ENCODE data around the gene GSTK1.
"Not testable (repeated sequence)": the region's sequence is repeated elsewhere in the genome, so short reads cannot be mapped to it uniquely, and the experiment has no call there.

Gene GSTK1

DNA sequence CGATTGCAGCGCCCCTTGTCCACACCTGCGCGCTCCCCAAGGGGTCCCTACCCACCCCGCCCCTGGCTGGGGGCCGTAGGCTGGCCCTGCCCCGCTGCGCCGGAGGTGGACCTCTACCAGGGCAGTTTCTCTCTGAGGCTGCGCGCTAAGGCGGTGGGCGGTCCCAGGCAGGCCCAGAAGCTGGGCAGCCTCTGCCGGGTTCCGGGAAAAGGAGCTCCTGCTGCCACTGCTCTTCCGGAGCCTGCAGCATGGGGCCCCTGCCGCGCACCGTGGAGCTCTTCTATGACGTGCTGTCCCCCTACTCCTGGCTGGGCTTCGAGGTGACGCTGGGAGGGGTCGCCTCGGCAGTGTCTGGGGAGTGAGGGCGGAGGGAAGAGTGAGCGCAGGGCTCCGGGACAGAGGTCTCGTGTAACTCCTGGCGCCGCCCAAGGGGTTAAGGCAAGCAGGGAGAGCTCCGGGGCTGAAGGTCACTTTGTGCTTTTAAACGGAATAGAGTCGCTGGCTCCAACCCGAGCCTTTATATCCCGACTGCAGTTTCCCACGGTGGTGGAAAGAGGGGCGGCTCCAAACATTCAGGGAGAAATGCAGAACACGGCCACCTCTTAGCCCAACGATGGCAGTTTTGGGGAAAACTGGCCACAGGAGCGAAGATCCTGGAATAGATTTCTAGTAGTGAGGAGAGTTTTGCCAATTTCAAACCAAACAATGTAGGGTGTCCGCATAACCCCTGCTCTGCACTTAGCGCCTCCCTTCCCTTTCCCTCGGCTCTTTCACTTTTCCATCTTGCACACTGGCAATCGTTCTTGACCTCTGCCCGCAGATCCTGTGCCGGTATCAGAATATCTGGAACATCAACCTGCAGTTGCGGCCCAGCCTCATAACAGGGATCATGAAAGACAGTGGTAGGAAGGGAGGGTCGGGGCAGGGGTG lies at the start of gene GSTK1:
TSS of gene GSTK1 (plus strand) at position 176 of the 930 bp plus-strand sequence. CDS start at position 249, 73 bp downstream.
- peak; percentile 65 to 77 for DNase-seq (ENCODE audit: low read depth in 2 of 2)

DNA sequence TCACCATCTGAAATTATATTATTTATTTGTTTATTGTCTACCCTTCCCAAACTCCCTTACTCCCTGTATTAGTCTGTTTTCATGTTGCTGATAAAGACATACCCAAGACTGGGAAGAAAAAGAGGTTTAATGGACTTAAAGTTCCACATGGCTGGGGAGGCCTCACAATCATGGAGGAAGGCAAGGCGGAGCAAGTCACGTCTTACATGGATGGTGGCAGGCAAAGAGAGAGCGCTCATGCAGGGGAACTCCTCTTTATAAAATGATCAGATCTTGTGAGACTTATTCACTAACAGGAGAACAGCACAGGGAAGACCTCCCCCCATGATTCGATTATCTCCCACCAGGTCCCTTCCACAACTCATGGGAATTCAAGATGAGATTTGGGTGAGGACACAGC lies 49.8 kb upstream of the GSTK1 start:
- DNase-seq (ENCODE audit: low read depth in 2 of 2) = not testable (repeated sequence)

DNA sequence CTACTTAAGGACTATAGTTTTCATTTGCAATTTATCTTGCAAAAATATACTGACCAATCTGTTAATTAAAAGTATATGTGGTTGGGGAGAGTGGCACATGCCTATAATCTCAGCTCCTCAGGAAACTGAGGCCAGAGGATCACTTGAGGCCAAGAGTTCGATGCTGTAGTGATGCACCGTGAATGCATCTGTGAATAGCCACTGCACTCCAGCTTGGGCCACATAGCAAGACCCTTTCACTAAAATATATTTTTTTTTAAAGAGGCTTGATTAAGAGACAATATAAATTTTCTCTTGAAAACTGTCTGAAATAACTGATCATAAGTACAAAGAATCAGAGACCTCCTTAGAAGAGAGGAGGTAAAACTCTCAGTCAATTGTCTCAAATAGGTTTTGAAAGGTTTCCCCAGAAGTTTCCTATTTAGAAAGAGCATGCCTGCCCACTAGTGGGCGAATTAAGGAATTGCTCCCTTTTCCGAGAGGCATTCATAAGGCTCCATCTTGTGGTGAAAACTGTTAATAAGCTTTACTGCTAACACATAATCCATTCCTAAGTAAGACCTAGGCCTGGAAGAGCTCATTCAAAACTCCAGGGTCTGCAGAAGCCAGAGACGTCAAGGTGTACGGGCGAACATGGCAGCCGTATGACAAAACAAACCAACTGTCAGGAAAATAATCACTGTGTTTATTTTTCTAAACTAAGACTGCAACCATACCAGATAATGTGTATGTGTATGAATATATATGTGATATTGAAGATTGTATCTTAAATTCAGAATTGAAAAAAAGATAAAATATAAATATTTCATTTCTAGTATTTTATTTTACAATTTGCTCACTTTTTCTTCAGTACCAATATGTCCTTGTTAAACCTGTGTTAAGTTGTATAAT lies 48.2 kb upstream of the GSTK1 start:
- peak; percentile 15 to 32 for DNase-seq (ENCODE audit: low read depth in 2 of 2)

DNA sequence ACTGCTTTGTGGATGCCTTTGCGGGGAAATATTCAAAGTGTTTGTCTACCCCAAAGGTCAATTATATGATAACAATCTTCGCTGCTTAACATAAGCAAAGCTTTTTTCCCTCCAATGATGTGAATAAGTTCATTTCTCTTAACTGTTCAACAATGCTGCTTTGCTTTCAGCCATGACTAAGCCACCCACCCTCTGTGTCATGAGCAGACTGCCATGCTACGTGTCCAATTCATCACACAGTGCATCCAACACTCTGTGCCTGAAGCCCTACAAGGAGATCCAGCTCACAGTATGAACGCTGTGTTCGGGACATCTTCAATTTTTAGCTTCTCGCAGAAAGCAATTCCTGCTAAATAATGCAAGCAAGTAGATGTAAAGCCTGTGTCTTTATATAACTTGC lies 47.1 kb upstream of the GSTK1 start:
- no peak for DNase-seq (ENCODE audit: low read depth in 2 of 2)

DNA sequence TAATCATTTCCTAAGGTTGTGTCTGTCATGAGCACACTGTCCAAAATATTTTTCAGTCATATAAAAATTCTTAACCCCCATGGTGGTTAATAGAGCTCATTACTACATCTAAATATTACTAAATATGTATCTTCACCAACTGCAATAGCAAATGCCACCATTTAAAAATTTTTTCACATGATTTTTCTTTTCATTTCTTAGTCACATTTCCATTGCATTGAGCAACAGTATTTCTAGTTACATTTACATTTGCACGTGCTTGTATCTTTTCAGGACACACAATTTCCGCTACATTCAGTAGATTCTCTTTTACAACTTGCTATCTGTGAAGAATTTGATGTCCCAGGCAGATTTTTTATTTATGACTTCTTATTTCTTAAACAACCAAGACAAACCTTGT lies 46.6 kb upstream of the GSTK1 start:
- DNase-seq (ENCODE audit: low read depth in 2 of 2) = no peak

DNA sequence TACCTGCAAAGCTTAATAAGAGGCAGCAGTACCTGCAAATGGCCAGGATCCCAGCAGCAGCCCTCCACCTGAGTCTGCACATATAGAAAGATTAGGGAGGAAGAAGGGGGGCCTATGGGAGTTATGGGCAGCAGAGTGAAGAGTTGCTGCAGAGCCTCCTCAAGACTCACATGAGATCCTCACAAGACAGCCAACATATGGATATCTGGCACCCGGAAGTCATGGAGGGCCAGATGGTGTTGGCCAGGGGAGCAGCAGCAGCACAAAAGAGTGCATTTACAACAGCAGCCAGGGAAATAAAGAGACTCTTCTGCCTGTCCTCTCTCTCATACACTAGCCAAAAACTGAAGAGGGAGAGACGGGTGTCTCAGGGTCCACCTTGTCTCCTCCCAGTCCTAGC lies 45.4 kb upstream of the GSTK1 start:
- no peak for DNase-seq (ENCODE audit: low read depth in 2 of 2)

DNA sequence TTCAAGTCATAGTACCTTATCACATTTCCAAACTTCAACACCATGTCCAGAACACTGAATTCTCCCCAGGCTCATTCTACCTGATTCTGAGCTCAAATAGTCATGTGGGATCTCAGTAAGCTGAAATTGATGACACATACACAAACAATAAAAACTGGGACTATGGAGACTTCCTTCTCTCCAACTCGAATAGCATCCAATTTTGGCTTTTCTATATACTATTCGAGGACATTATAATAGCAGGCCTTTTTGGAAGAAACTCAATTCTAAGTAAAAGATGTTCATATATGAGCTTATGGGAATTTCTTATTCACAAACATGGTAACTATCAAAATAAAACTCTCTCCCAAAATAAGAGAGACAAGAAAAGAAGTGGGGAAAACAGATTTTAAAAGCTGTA lies 42.0 kb upstream of the GSTK1 start:
- DNase-seq (ENCODE audit: low read depth in 2 of 2) = no peak

DNA sequence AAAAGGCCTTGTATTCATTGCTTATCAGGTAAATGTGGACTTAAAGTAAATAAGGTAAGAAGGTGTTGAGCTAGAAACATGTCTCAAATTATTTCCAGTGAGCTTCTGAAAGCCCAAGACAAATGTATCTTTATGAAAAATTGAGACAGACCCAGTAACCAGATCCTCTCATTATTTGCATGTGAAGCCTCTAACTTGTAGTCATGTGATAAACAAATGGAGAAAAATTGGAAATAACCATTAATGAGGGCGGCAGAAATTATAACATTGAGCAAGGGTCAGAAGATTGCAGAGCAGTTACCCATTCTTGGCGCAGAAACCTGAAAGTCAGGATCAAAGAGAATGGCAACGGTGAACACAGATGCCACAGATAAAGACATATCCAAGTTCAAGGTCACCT lies 41.5 kb upstream of the GSTK1 start, which contains the start of gene TAS2R40:
TSS of gene TAS2R40 (plus strand) at position 301 of the 400 bp plus-strand sequence. CDS start at position 343, 42 bp downstream.
- no peak for DNase-seq (ENCODE audit: low read depth in 2 of 2)

DNA sequence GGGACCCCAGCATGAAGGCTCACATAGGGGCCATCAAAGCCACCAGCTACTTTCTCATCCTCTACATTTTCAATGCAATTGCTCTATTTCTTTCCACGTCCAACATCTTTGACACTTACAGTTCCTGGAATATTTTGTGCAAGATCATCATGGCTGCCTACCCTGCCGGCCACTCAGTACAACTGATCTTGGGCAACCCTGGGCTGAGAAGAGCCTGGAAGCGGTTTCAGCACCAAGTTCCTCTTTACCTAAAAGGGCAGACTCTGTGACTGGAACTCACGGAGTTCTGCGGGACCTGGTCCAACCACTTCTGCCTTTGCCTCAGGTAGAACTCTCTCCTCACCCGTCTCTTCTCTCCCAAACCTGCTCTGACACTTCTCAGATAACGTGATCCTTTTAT lies 40.5 kb upstream of the GSTK1 start:
- no peak for DNase-seq (ENCODE audit: low read depth in 2 of 2)

DNA sequence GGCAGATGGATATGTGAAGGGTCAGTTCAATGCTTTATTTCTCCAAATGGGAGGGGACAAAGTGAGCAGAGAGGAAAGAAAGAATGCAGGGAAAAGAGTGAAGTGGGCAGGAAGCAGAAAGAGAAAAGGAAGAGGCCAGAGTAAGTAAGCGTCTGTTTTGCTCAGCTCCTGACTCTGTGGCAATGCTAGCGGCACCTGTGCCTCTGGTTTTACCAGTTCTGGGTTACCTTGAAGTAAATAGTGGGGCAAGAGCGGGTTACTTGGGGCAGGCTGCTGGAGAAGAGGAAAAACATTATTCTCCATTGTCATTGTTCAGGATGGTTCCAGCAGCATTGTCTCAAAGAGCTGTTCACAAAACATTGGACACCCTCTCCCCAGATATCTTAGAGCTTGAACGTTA lies 39.5 kb upstream of the GSTK1 start:
- no peak for DNase-seq (ENCODE audit: low read depth in 2 of 2)

DNA sequence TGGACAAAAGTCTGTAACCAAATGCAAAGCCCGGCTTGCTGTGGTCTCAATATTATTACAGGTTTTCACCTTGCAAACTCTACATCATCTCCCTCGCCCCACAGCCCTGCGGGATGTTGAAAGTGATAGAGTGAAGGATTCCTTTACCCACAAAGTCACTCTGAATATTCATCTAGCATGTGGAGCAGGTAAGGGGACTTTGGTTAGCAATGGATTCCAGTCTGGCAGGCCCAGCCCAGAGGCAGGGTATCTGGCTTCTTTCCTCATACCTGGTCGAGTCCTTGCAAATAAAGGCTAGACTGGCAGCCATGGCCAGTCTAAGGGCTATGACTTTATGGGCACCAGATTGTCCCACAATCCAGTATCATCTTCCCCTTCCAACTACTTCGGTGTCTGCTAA lies 38.2 kb upstream of the GSTK1 start:
- no peak for DNase-seq (ENCODE audit: low read depth in 2 of 2)

DNA sequence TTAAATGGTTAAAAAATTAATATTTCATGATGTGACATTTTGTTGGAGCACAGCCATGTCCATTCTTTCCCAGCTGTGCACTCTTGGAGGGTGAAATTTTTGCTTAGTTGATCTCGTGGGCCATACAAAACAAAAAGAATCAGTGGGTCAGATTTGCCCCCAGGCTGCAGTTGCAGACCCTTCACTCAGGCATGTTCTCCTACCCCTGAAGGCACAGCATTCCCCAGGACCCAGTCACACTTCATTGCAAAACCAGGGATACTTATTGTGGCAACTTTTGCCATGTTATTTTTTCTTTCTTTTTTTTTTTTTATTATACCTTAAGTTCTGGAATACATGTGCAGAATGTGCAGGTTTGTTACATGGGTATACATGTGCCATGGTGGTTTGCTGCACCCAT lies 35.4 kb upstream of the GSTK1 start:
- no peak for DNase-seq (ENCODE audit: low read depth in 2 of 2)

DNA sequence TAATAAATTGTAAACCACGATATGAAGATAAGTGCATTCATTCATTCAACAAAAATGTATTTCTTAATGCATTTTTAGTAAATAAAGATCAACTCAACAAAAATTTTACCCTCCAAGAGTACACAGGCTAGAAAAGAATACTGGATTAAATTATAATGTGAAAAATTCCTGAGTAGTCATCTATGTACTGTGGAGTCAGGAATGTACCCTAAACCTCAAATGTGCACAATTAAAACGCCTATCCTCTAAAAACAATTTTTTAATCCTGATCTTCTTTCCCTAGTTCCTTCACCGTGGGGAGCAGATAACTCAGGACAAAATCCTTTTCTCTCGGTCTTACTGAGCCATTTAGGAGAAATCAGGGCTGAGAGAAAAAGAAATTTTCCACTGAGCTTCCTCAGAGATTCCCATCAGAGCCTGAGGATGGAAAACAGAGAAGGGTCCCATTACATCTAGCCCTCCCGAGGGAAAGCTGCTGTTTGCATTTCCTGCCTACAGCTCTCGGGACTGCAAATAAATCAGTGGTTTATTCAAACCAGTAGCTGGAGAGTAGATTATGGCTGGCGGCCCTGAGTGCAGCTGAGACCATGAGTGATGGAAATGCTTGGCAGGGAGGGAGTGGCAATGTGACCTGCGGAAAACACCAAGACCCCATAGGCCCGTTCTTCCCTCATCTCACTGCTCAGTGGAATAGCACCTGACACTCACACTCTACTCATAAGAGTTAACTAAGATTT lies 34.0 kb upstream of the GSTK1 start:
- no peak for DNase-seq (ENCODE audit: low read depth in 2 of 2)

DNA sequence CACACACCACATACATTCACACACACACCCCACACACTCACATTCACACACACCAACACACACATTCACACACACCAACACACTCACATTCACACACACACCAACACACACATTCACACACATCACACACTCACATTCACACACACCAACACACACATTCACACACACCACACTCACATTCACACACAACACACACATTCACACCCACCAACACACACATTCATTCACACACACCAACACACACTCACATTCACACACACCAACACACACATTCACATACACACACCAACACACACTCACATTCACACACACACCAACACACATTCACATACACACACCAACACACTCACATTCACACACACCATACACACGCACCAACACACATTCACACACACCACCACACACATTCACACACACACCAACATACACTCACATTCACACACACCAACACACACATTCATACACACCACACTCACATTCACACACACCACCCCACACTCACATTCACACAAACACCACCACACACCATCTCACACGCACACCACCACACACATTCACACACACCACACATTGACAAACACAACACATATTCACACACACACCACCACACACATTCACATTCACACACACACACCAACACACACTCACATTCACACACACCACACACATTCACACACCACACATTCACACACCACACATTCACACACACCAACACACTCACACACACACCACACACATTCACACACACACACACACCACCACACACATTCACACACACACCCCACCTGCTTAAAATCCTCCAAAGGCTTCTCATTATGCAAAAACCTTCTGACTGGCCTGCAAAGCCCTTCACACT lies 32.4 kb upstream of the GSTK1 start:
- no peak for DNase-seq (ENCODE audit: low read depth in 2 of 2)

DNA sequence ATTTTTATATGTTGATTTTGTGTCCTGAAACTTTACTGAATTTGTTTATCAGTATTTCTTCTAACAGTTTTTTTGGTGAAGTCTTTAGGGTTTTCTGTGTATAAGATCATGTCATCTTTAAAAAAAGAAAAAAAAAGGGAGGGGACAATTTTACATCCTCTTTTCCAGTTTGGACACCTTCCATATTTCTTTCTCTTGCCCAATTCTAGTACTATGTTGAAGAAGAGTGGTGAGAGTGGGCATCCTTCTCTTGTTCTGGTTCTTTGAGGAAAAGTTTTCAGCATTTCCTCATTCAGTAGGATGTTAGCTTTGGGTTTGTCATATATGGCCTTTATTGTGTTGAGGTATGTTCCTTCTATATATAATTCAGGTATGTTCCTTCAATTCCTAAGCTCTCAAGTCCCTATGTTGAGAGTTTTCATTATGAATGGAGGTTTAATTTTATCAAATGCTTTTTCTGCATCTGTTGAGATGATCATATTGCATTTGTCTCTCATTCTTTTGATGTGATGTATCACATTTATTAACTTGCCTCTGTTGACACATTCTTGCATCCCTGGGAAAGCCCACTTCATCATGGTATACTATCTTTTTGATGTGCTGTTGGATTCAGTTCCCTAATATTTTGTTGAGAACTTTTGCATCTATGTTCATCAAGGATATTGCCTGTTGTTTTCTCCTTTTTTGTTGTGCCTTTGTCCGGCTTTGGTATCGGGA lies 29.3 kb upstream of the GSTK1 start:
- no peak for DNase-seq (ENCODE audit: low read depth in 2 of 2)

DNA sequence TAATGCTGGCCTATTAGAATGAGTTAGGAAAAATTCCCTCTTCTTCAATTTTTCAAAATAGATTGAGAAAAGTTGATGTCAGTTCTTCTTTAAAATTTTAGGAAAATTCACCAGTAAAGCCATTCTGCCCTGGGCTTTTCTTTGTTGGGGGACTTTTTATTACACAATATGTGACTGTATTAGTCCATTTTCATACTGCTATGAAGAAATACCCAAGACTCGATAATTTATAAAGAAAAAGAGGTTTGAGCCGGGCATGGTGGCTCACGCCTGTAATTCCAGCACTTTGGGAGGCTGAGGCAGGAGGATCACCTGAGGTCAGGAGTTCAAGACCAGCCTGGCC lies 28.7 kb upstream of the GSTK1 start:
- DNase-seq (ENCODE audit: low read depth in 2 of 2) = no peak

DNA sequence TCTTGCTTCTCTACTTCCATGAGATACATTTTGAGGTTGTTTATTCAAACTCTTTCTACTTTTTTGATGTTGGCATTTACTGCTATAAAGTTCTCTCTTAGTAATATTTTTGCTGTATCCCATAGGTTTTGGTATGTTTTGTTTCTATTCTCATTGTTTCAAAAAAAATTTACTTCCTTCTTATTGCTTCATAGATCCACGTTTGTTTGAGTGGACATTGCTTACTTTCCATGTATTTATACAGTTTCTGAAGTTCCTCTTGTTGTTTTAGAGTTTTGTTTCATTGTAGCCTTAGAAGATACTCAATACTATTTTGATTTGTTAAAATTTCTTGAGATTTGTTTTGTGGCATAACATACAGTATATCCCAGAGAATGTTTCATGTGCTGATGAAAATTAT lies 27.7 kb upstream of the GSTK1 start:
- no peak for DNase-seq (ENCODE audit: low read depth in 2 of 2)

DNA sequence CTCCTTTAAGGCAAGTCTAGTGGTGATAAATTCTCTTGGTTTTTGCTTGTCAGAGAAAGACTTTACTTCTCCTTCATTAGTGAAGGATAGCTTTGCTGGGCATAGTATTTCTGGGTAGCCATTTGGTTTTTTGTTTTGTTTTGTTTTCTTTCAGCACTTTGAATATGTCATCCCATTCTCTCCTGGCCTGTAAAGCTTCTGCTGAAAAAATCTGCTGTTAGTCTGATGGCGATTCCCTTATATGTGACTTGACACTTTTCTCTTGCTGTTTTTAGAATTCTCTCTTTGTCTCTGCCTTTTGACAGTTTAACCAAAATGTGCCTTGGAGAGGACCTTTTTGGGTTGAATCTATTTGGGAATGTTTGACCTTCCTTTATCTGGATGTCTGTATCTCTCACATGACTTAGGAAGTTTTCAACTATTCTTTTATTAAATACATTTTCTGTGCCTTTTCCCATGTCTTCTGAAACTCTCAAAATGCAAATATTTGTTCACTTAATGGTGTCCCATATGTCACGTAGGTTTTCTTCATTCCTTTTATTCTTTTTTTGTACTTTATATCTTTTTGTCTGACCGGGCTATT lies 26.7 kb upstream of the GSTK1 start:
- no peak for DNase-seq (ENCODE audit: low read depth in 2 of 2)

DNA sequence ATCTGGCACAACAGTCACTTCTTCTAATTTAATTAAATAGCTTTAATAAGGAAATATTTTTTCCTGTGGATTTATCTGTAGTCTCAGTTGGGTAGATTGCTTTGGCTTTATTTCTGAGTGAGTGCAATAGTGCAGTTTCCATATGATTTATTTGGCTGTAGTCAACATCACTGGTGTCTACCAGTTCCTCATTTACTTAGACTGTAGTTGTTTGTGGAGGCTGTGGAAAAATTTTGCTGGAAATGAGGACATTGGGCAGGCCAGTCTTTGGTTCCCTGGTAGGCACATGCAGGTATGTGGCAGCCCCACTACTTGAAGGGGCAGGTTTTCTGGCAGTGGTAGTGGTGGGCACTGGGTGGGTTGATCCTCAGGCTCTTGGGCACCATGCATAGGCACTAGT lies 25.9 kb upstream of the GSTK1 start:
- no peak for DNase-seq (ENCODE audit: low read depth in 2 of 2)

Measured in stimulated activated CD4-positive, alpha-beta T cell treated with anti-CD3 and anti-CD28 coated beads, Interleukin-4, amount 100 ng/mL, for 48 hours (primary cell).